Fibroblast of lung (primary cell): ENCODE data around the gene WASHC2A. TPM values are rescaled to one million over a fixed set of nuclear protein-coding genes. Genes with fewer than 3 reads are reported as not detected.
"Not testable (repeated sequence)": the region's sequence is repeated elsewhere in the genome, so short reads cannot be mapped to it uniquely, and the experiment has no call there.

Experiments
- DNase-seq, 2 donors: peaks; one replicate each; pipeline versions ENCODE4 v3.0.0 to v3.0.0-alpha.2; 2010; ENCODE audit warnings: low read depth in 2 of 2
- H2AFZ ChIP-seq: 2 replicates; pipeline ENCODE4 v1.5.1; 2012; ENCODE audit warnings: low read length, control low read depth, inconsistent platforms
- H3K27ac ChIP-seq: 2 replicates; pipeline ENCODE4 v1.5.1; 2011; ENCODE audit warnings: low read length, control low read depth; ENCODE audit not compliant: insufficient read depth
- H3K27me3 ChIP-seq: 2 replicates; pipeline ENCODE4 v1.5.1; 2011; ENCODE audit warnings: mild to moderate bottlenecking, low read length; ENCODE audit not compliant: control insufficient read depth, insufficient read depth
- H3K36me3 ChIP-seq: 2 replicates; pipeline ENCODE4 v1.5.1; 2011; ENCODE audit warnings: low read length; ENCODE audit not compliant: control insufficient read depth, insufficient read depth
- H3K4me1 ChIP-seq: 2 replicates; pipeline ENCODE4 v1.5.1; 2011; ENCODE audit warnings: low read length; ENCODE audit not compliant: control insufficient read depth, insufficient read depth; ENCODE audit errors: extremely low read depth
- H3K4me2 ChIP-seq: 2 replicates; pipeline ENCODE4 v1.5.1; 2011; ENCODE audit warnings: low read length, control low read depth; ENCODE audit not compliant: insufficient read depth; ENCODE audit errors: extremely low read depth
- H3K4me3 ChIP-seq, 4 experiments: fragments of 200-600 bp in 1 of 4; sonication (generic) in 1 of 4; replicated peaks in 1 of 4; 2 replicates each; pipeline ENCODE4 v1.5.1; 2011 to 2016; ENCODE audit warnings: low read length in 4 of 4, low read depth in 3 of 4, mild to moderate bottlenecking in 3 of 4, control low read depth in 2 of 4, inconsistent platforms in 1 of 4, mixed read lengths in 1 of 4; ENCODE audit not compliant: insufficient read depth in 1 of 4; ENCODE audit errors: control extremely low read depth in 1 of 4
- H3K79me2 ChIP-seq: 2 replicates; pipeline ENCODE4 v1.5.1; 2012; ENCODE audit warnings: mild to moderate bottlenecking, low read length, inconsistent platforms; ENCODE audit not compliant: control insufficient read depth, insufficient read depth
- H3K9ac ChIP-seq: 2 replicates; pipeline ENCODE4 v1.5.1; 2011; ENCODE audit warnings: mild to moderate bottlenecking, low read length, control low read depth; ENCODE audit not compliant: insufficient read depth
- H3K9me3 ChIP-seq: 2 replicates; pipeline ENCODE4 v1.5.1; 2012; ENCODE audit warnings: low read depth, low read length; ENCODE audit not compliant: control insufficient read depth, insufficient read depth
- H4K20me1 ChIP-seq: 2 replicates; pipeline ENCODE4 v1.5.1; 2011; ENCODE audit warnings: low read length; ENCODE audit not compliant: control insufficient read depth, insufficient read depth; ENCODE audit errors: extremely low read depth
- polyA plus RNA-seq, 2 donors: library from polyadenylated mRNA; depleted of rRNA in 1 of 2; stranded (reverse) in 1 of 2; unstranded in 1 of 2; fragments of >200 nt; gene quantifications; 2 replicates each; pipeline ENCODE4 v1.2.1, GENCODE V29; 2011 to 2012; ENCODE audit warnings: missing spikeins in 1 of 2
- total RNA-seq: library from RNA; depleted of rRNA; stranded (reverse); fragments of >200 nt; gene quantifications from 2 replicates; pipeline ENCODE4 v1.2.1, GENCODE V29; 2014

Gene WASHC2A
- total and polyA plus RNA-seq, 2 donors (not counting 1 experiment from before 2014, with no cell fraction given): 46.8 to 64.2 TPM

DNA sequence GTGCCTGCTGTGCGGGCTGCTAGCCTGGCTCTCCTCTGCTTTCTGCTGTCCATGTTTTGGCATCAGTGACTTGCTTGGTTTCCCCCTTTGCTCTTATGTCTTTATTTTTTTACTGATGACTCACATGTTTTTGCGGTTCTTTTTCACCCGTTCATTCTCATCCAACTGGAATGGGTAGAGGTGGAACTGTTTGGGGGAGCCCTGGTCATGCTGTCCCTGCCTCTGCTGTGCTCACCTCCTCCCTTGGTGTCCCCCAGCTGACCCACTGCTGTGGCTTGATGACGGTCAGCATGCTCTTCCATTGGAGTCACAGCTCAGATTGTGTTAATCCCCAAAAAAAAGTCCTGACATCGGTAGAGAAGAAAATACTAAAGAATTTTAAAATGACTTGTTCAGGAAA is 26.9 kb downstream of the WASHC2A start:
- H3K9ac ChIP-seq, H3K79me2 ChIP-seq, H3K9me3 ChIP-seq, H3K27me3 ChIP-seq, H3K4me1 ChIP-seq, H2AFZ ChIP-seq, H3K27ac ChIP-seq, H3K36me3 ChIP-seq, DNase-seq, H4K20me1 ChIP-seq, H3K4me3 ChIP-seq, H3K4me2 ChIP-seq: not testable (repeated sequence)

DNA sequence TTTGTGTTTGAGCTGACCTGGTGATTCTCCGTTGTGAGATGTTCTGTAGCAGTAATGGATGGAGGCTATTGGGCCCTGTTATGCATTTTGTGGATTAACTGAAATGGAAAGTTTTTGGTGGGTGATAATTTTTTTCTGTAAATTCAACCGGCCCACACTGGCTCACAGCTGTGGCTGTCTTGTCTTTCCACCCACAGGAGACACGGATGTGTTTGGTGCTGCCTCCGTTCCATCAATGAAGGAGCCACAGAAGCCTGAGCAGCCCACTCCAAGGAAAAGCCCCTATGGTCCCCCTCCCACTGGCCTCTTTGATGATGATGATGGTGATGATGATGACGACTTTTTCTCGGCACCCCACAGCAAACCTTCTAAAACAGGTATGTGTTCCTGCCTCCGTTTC is 27.6 kb downstream of the WASHC2A start:
- H3K4me1 ChIP-seq, H3K4me2 ChIP-seq, H3K36me3 ChIP-seq, H3K27me3 ChIP-seq, H3K27ac ChIP-seq, H2AFZ ChIP-seq, H3K79me2 ChIP-seq, H3K9ac ChIP-seq, DNase-seq, H3K4me3 ChIP-seq, H3K9me3 ChIP-seq, H4K20me1 ChIP-seq: not testable (repeated sequence)

DNA sequence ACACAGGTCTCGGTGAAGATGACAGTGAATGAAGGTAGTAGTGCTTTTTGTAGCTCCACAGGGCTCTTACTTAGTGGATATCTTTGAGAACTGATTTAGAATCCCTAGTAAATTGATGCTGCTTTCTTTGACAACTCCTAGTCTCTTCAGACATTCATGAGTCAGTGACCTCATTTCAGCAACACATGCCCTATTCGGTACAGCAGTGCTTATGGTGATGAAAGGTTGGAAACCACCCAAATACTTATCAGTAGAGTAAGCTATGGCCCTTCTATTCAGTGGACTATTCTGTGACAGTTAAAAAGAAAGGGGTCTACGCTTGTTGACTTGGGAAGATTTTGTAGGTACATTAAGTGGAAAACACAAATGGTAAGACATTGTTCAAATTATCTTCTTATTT is 29.0 kb downstream of the WASHC2A start:
- not testable (repeated sequence) for H3K9me3 ChIP-seq, H3K9ac ChIP-seq, H3K27me3 ChIP-seq, H3K4me2 ChIP-seq, H2AFZ ChIP-seq, H3K4me3 ChIP-seq, H4K20me1 ChIP-seq, DNase-seq, H3K27ac ChIP-seq, H3K79me2 ChIP-seq, H3K4me1 ChIP-seq, H3K36me3 ChIP-seq

DNA sequence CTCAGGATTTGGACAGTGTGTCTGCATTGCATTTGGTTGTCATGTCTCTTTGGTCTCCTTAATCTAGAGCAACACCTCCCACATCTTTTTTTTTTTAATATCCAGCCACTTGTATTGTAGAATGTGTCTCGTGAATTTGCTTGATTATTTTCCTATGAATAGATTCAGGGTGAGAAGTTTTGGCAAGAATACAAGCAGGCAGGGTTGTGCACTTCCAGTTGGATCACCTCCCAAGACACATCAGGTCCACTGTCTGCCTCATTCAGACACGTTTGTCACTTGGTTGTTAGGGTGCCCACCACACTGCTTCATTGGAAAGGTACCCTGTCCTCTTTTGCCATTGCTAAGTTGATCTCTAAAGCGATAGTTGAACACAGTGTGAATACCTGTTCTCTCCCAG is 30.9 kb downstream of the WASHC2A start:
- not testable (repeated sequence) for H3K27ac ChIP-seq, H3K4me2 ChIP-seq, H2AFZ ChIP-seq, H3K79me2 ChIP-seq, H3K4me3 ChIP-seq, DNase-seq, H3K36me3 ChIP-seq, H3K9ac ChIP-seq, H4K20me1 ChIP-seq, H3K4me1 ChIP-seq, H3K27me3 ChIP-seq, H3K9me3 ChIP-seq

DNA sequence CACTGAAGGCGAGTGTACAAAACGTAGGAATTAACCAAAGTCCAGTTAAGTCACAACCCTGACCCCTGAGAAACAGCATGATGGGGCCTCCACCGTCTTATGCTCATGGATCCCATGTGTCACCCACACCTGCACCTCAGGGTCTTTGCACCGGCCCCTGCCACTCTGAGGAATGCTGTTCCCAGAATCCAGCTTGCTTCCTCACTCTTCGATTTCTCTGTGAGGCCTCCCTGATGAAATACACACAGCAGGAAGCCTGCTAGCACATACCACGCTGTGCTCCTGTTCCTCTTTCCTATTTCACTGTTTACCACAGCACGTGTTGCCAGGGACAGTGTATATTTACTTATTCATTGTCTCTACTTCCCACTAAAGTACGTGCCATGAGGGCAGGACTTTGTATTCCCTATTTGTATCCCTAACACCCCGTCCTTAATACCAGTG is 33.4 kb downstream of the WASHC2A start:
- H3K79me2 ChIP-seq, DNase-seq, H3K4me2 ChIP-seq, H3K9ac ChIP-seq, H3K36me3 ChIP-seq, H2AFZ ChIP-seq, H3K4me3 ChIP-seq, H3K4me1 ChIP-seq, H3K9me3 ChIP-seq, H3K27me3 ChIP-seq, H4K20me1 ChIP-seq, H3K27ac ChIP-seq: not testable (repeated sequence)

DNA sequence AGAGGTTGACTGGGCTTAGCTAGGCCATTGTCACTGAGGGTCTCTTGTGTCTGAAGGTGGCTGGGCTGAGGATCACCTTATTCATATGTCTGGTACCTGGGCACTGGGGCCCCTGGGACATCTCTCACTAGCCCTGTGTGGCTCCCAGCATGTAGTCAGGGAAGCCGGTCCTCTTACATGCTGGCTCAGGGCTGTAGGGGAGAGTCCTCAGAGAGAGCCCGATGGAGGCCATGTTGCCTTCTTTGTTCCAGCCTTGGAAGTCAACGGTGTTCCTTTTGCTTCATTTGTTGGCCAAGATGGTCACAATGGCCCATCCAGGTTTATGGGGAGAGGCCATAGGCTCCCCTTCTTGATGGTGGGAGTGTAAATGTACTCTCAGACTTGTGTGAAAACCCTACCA is 34.0 kb downstream of the WASHC2A start:
- not testable (repeated sequence) for H2AFZ ChIP-seq, H4K20me1 ChIP-seq, H3K27ac ChIP-seq, H3K4me3 ChIP-seq, DNase-seq, H3K9me3 ChIP-seq, H3K4me2 ChIP-seq, H3K79me2 ChIP-seq, H3K27me3 ChIP-seq, H3K36me3 ChIP-seq, H3K4me1 ChIP-seq, H3K9ac ChIP-seq

DNA sequence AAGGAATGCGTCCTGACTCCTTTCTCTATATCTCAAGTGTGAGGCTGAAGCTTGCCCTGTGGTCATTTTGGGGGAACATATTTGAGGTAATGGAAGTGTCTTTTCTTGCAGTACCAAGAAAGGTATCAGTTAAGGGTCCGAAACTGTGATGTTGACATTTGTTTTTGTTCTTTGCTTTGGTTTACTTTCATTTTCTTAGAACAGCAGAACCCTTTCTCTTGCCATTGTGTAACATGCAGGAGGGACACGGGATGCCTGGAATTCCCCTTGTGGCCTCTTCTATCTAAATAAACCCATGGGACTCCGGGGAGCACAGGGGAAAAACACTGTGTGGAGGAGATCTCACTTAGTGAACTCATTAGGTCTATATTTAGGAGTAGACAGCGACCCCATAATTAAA is 34.5 kb downstream of the WASHC2A start:
- H3K36me3 ChIP-seq, H3K79me2 ChIP-seq, H3K27me3 ChIP-seq, H3K4me2 ChIP-seq, H3K4me3 ChIP-seq, DNase-seq, H2AFZ ChIP-seq, H4K20me1 ChIP-seq, H3K27ac ChIP-seq, H3K4me1 ChIP-seq, H3K9ac ChIP-seq, H3K9me3 ChIP-seq: not testable (repeated sequence)
